Pancreas (tissue), 10 donors: Measurements from ENCODE around the gene CACNA1C. TPM values are rescaled to one million over a fixed set of nuclear protein-coding genes. Genes with fewer than 3 reads are reported as not detected.
A peak's percentile ranks its signal among the peaks of the same experiment; 100 is the strongest.

Experiments
- ATAC-seq, 4 donors: fragments of 200-7000 bp; cut with Tn5 transposase; one replicate each; pipeline versions ENCODE4 v1.8.0 to v1.9.1; 2020; ENCODE audit warnings: mild to moderate bottlenecking in 4 of 4, moderate library complexity in 4 of 4
- DNase-seq, 6 donors: peaks; one replicate each; pipeline ENCODE4 v3.0.0-alpha.2; 2020
- FAIRE-seq: peaks from 2 replicates; lab custom pipeline; 2012; peaks lifted over from hg19 to GRCh38; lab: Jason Lieb, UNC
- H3K27ac ChIP-seq, 4 donors: fragments of 200-600 bp; sonication (generic); 1 replicate in 3 of 4; 2 replicates in 1 of 4; pipeline versions ENCODE4 v1.5.0 to v1.8.0; 2020
- H3K27me3 ChIP-seq, 4 donors: fragments of 200-600 bp; one replicate each; pipeline ENCODE4 v1.8.0; 2021
- H3K36me3 ChIP-seq, 3 donors: fragments of 200-600 bp; sonication (generic) in 1 of 3; one replicate each; pipeline versions ENCODE4 v1.5.0 to v1.8.0; 2020 to 2021
- H3K4me1 ChIP-seq, 3 donors: fragments of 200-600 bp; one replicate each; pipeline ENCODE4 v1.8.0; 2021
- H3K4me3 ChIP-seq, 4 donors: fragments of 200-600 bp; sonication (generic) in 2 of 4; one replicate each; pipeline versions ENCODE4 v1.5.0 to v1.8.0; 2020 to 2021
- H3K9me3 ChIP-seq, 4 donors: fragments of 200-600 bp; one replicate each; pipeline ENCODE4 v1.8.0; 2021
- WGBS, 2 donors: extraction: QIAGEN DNeasy Blood & Tissue Kit; methylation state at CpG; one replicate each; pipeline ENCODE4 v1.1.7; 2013; 5-methylcytosine and 5-hydroxymethylcytosine counted together
- intact Hi-C, 3 donors: fragments of 100-400 bp; cut with DNase I; formaldehyde crosslinking; loops; one replicate each; pipeline versions ENCODE4 v1.11.1 to v1.14.2; 2022
- polyA plus RNA-seq, 2 donors: library from polyadenylated mRNA; stranded (reverse); fragments of 200-250 nt; gene quantifications; one replicate each; pipeline ENCODE4 v1.2.3, GENCODE V29; 2013
- total RNA-seq, 6 donors: library from RNA; stranded (reverse); fragmentation: NEBNext Ultra II Directional in 4 of 6; extraction: Animal tissue kit (Norgen Biotek cat#: 25700) in 4 of 6; gene quantifications; one replicate each; pipeline versions ENCODE4 v1.2.1 to v1.2.4, GENCODE V29; 2021 to 2023
- TF ChIP-seq, protein P1 (sequence below), 4 donors: fragments of 200-600 bp; sonication (generic) in 3 of 4; IDR thresholded peaks; one replicate each; pipeline versions ENCODE4 v1.5.0 to v1.8.0; 2021; ENCODE audit warnings: antibody characterized with exemption in 4 of 4
- donor health status: healthy with polysubstance abuse.
- donor health status: DM: no; HTN: no; CAD: no; lungs with moderate emphysema.
- donor health status: DM: no; HTN: no; CAD: no.
- donor health status: control.
- donor health status: control.
- donor health status: Bipolar disorder and iron deficiency.
- donor health status: DM: yes; HTN: yes; CAD: no.
- donor health status: DM: no; HTN: no; CAD: no.
- donor health status: DM: no; HTN: no; CAD: no.
- donor health status: DM: yes; HTN: yes; CAD: no.

CACNA1C gene
- total and polyA plus RNA-seq, 8 donors = 1.2 to 3.8 (median 2.3) TPM

DNA sequence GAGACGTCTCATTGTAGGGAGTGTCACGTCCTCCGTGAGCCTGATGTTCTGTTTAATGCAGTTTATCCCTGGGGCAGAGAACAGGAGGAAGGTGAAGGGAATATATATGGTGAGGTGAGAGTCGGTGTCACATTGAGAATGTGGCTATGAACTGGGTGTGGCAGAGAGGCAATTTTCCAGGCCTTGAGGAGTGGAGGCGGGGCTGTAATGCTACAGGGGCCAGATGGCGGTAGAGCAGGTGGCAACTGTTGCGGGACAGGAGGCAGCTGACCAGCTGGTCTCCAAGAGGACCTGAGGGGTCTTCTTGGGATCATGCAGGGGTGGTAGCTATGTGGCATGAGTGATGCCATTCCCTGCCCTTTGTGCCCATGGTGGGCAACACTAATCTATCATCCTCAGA lies 59.6 kb downstream of the CACNA1C start:
- Histone ChIP-seq H3K36me3 (no peaks in the 10 kb centered on the region), H3K4me3 (no peak overlapping the region), H3K4me1 (peaks cover 0 to 3% (median 0%) of the 10 kb centered on the region in 3 donors), H3K27me3 (no peaks in the 10 kb centered on the region), H3K9me3 (no peaks in the 10 kb centered on the region), H3K27ac (no peak overlapping the region)
- TF ChIP-seq, protein P1, sequence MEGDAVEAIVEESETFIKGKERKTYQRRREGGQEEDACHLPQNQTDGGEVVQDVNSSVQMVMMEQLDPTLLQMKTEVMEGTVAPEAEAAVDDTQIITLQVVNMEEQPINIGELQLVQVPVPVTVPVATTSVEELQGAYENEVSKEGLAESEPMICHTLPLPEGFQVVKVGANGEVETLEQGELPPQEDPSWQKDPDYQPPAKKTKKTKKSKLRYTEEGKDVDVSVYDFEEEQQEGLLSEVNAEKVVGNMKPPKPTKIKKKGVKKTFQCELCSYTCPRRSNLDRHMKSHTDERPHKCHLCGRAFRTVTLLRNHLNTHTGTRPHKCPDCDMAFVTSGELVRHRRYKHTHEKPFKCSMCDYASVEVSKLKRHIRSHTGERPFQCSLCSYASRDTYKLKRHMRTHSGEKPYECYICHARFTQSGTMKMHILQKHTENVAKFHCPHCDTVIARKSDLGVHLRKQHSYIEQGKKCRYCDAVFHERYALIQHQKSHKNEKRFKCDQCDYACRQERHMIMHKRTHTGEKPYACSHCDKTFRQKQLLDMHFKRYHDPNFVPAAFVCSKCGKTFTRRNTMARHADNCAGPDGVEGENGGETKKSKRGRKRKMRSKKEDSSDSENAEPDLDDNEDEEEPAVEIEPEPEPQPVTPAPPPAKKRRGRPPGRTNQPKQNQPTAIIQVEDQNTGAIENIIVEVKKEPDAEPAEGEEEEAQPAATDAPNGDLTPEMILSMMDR (IDR thresholded peaks at IDR 0.05) = no peak
- 91 to 93% methylated on average over 7 of the region's 7 CpGs for WGBS, 2 donors
- ATAC-seq (no peak), FAIRE-seq (no peak), DNase-seq (peak in 1 of 6 donors; percentile 9)
- intact Hi-C loops = no loop called here

DNA sequence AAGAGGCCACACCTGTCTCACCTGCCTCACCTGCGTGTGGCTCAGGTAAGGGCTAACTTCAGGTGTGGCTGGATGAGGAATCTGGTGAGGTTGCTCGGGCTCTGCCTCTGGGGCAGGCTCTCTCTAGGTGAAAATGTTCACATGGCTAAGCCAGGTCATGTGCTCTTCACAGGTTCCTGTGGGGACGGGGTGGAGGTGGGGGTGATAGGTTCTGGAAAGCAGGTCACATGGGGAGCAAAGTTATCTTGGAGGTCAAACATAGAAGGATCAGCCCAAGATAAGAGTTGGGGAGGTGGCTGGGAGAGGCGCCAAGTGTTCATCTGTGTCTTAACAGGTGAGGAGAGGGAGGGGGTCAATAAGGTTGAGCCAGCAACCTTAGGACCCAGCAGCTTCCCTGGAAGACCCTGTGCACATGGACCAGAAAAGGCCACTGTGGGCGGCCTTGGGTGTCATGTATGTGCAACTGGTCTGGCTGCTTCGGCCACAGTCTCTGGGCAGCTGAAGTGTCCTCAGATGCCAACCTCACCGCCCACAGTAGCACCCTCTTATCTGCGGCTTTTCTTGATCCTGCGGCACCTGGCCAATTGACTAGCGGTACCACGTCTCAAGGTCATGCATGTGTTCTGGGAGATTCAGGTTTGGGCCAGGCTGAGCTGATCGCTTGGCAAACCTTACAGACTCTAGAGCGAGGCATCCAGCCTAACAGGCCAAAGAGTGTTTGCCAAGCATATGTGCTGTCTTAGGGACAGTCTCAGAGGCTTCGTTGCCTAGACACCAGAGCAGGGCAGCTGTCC lies 60.5 kb downstream of the CACNA1C start:
- no peaks in the 10 kb centered on the region for H3K9me3 ChIP-seq
- TF ChIP-seq, protein P1 (IDR thresholded peaks at IDR 0.05) = no peak
- peak overlapping the region in 1 of 4 donors; percentile 12 for H3K27ac ChIP-seq
- DNase-seq (peak in 5 of 6 donors; percentile 62 to 83 (median 76)), FAIRE-seq (no peak), ATAC-seq (peak; percentile 70 to 89 (median 85))
- no peaks in the 10 kb centered on the region for H3K27me3 ChIP-seq
- no peaks in the 10 kb centered on the region for H3K36me3 ChIP-seq
- 35 to 36% methylated on average over 14 of the region's 14 CpGs for WGBS, 2 donors
- peaks cover 0 to 3% (median 0%) of the 10 kb centered on the region in 3 donors for H3K4me1 ChIP-seq
- intact Hi-C loops = no loop called here
- H3K4me3 ChIP-seq = no peak overlapping the region

DNA sequence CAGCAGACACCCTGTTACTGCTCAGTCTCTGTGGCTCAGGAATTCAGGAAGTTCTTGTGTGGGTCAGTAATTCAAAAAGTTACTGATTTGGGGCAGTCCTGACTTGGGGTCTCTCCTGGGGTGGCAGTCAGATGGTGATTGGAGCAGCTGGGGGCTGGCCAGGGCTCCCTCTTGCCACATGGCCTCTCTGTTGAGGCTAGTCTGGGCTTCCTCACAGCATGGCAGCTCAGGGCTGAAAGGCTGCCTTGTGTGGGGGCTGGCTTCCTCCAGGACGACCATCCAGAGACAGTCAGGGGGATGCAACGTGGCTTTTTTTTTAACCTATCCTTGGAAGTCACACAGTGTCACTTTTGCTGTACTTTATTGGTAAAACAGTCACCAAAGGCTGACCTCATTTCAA lies 61.3 kb downstream of the CACNA1C start:
- H3K4me3 ChIP-seq = no peak overlapping the region
- FAIRE-seq (no peak), DNase-seq (peak in 1 of 6 donors; percentile 28), ATAC-seq (no peak)
- TF ChIP-seq, protein P1 (IDR thresholded peaks at IDR 0.05) = no peak
- intact Hi-C loops = no loop called here
- H3K27me3 ChIP-seq = no peaks in the 10 kb centered on the region
- H3K4me1 ChIP-seq = peaks cover 0 to 3% (median 0%) of the 10 kb centered on the region in 3 donors
- no peaks in the 10 kb centered on the region for H3K36me3 ChIP-seq
- H3K9me3 ChIP-seq = no peaks in the 10 kb centered on the region
- 77 to 78% methylated on average over 2 of the region's 2 CpGs for WGBS, 2 donors
- H3K27ac ChIP-seq = peak overlapping the region in 1 of 4 donors; percentile 12

DNA sequence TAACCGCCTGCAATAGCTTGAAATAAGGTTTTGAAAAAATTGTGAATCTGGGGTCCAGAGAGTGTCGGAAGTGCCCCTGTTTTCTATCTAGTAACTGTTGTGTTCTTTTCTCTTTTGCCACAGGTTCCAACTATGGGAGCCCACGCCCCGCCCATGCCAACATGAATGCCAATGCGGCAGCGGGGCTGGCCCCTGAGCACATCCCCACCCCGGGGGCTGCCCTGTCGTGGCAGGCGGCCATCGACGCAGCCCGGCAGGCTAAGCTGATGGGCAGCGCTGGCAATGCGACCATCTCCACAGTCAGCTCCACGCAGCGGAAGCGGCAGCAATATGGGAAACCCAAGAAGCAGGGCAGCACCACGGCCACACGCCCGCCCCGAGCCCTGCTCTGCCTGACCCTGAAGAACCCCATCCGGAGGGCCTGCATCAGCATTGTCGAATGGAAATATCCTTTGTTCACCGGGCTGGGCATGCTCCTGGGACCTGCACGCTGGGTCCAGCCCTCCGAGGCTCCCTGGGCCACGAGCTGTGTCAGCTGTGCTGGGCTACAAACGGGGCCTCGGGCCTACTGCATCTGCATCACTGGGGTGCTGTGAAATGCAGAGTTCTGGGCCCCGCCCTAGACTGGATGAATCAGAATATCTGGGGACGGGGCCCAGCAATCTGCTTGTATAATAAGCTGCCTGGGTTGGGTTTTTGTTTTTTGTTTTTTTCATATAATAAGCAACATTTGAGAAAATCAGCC lies 62.5 kb downstream of the CACNA1C start:
- TF ChIP-seq, protein P1 (IDR thresholded peaks at IDR 0.05) = no peak
- peak in 1 of 6 donors; percentile 43 for DNase-seq
- H3K9me3 ChIP-seq = no peaks in the 10 kb centered on the region
- FAIRE-seq = no peak
- H3K36me3 ChIP-seq = no peaks in the 10 kb centered on the region
- H3K27me3 ChIP-seq = no peaks in the 10 kb centered on the region
- intact Hi-C loops = no loop called here
- H3K4me1 ChIP-seq = peaks cover 0 to 3% (median 0%) of the 10 kb centered on the region in 3 donors
- H3K27ac ChIP-seq = no peak overlapping the region
- 92 to 95% methylated on average over 28 to 31 of the region's 31 CpGs for WGBS, 2 donors
- H3K4me3 ChIP-seq = no peak overlapping the region
- no peak for ATAC-seq
